Measurements from ENCODE around the gene GFRA1. TPM values are rescaled to one million over a fixed set of nuclear protein-coding genes. Genes with fewer than 3 reads are reported as not detected.

GFRA1 gene
- total RNA-seq, 4 donors from 2014 or later: 19.8 to 61.8 (median 25.2) TPM

- no peaks in the 10 kb centered on the region for H3K27me3 ChIP-seq
- no peaks in the 10 kb centered on the region for H3K4me1 ChIP-seq
- no peak overlapping the region for H3K4me3 ChIP-seq
- no peaks in the 10 kb centered on the region for H3K36me3 ChIP-seq
- TF ChIP-seq EP300 (IDR thresholded peaks at IDR 0.05) (no peak), POLR2AphosphoS5 (IDR thresholded peaks at IDR 0.05) (no peak), POLR2A (IDR thresholded peaks at IDR 0.05) (no peak)
- DNase-seq (ENCODE audit: low spot score in 2 of 2): no peak
- no peaks in the 10 kb centered on the region for H3K9me3 ChIP-seq
- no peak overlapping the region for H3K27ac ChIP-seq
- 90% methylated on average over 4 of the region's 4 CpGs for WGBS
These were observed 243.2 kb downstream of the GFRA1 start for GRCh38 chr10:116029826-116030225.

GRCh38 chr10:116027355-116027754 is 245.7 kb downstream of the GFRA1 start:
- no peaks in the 10 kb centered on the region for H3K27me3 ChIP-seq
- no peak for TF ChIP-seq EP300 (IDR thresholded peaks at IDR 0.05)
- TF ChIP-seq CTCF (IDR thresholded peaks at IDR 0.05): no peak
- TF ChIP-seq POLR2A (IDR thresholded peaks at IDR 0.05): no peak
- TF ChIP-seq POLR2AphosphoS5 (IDR thresholded peaks at IDR 0.05): no peak
- 76% methylated on average over 6 of the region's 6 CpGs for WGBS
- no peaks in the 10 kb centered on the region for H3K4me1 ChIP-seq
- H3K9me3 ChIP-seq: no peaks in the 10 kb centered on the region
- H3K4me3 ChIP-seq: no peak overlapping the region
- DNase-seq (ENCODE audit: low spot score in 2 of 2): no peak
- no peaks in the 10 kb centered on the region for H3K36me3 ChIP-seq
- H3K27ac ChIP-seq: no peak overlapping the region

- no peaks in the 10 kb centered on the region for H3K4me1 ChIP-seq
- TF ChIP-seq EP300 (IDR thresholded peaks at IDR 0.05): no peak
- no peak for TF ChIP-seq POLR2A (IDR thresholded peaks at IDR 0.05)
- TF ChIP-seq CTCF (IDR thresholded peaks at IDR 0.05): no peak
- no peak for TF ChIP-seq POLR2AphosphoS5 (IDR thresholded peaks at IDR 0.05)
- 87% methylated on average over 6 of the region's 6 CpGs for WGBS
- H3K27me3 ChIP-seq: no peaks in the 10 kb centered on the region
- no peak for DNase-seq (ENCODE audit: low spot score in 2 of 2)
- H3K36me3 ChIP-seq: no peaks in the 10 kb centered on the region
- no peak overlapping the region for H3K27ac ChIP-seq
- H3K4me3 ChIP-seq: no peak overlapping the region
- H3K9me3 ChIP-seq: no peaks in the 10 kb centered on the region
These were observed 246.3 kb downstream of the GFRA1 start for GRCh38 chr10:116026725-116027124.

- Histone ChIP-seq H3K9me3 (no peaks in the 10 kb centered on the region), H3K4me1 (no peaks in the 10 kb centered on the region)
- 92% methylated on average over 1 of the region's 1 CpG for WGBS
These were observed 246.7 kb downstream of the GFRA1 start for GRCh38 chr10:116026315-116026714.

GRCh38 chr10:116024271-116024878 is 248.6 kb downstream of the GFRA1 start:
- H3K4me1 ChIP-seq: no peaks in the 10 kb centered on the region
- H3K27me3 ChIP-seq: no peaks in the 10 kb centered on the region
- no peaks in the 10 kb centered on the region for H3K36me3 ChIP-seq
- no peak overlapping the region for H3K4me3 ChIP-seq
- no peak overlapping the region for H3K27ac ChIP-seq
- DNase-seq (ENCODE audit: low spot score in 2 of 2): no peak
- WGBS: 87% methylated on average over 3 of the region's 3 CpGs
- no peaks in the 10 kb centered on the region for H3K9me3 ChIP-seq
- no peak for TF ChIP-seq POLR2AphosphoS5 (IDR thresholded peaks at IDR 0.05)
- TF ChIP-seq CTCF (IDR thresholded peaks at IDR 0.05): no peak

More at GRCh38 chr10:116026315-116026714, 246.7 kb downstream of the GFRA1 start:
- H3K4me3 ChIP-seq: no peak overlapping the region
- TF ChIP-seq POLR2A (IDR thresholded peaks at IDR 0.05) (no peak), EP300 (IDR thresholded peaks at IDR 0.05) (no peak), CTCF (IDR thresholded peaks at IDR 0.05) (no peak), POLR2AphosphoS5 (IDR thresholded peaks at IDR 0.05) (no peak)
- no peaks in the 10 kb centered on the region for H3K27me3 ChIP-seq
- DNase-seq (ENCODE audit: low spot score in 2 of 2): no peak
- H3K27ac ChIP-seq: no peak overlapping the region
- H3K36me3 ChIP-seq: no peaks in the 10 kb centered on the region

GRCh38 chr10:116017405-116017804 is 255.6 kb downstream of the GFRA1 start:
- peaks cover 2% of the 10 kb centered on the region for H3K9me3 ChIP-seq
- H3K36me3 ChIP-seq: no peaks in the 10 kb centered on the region
- no peak overlapping the region for H3K4me3 ChIP-seq
- no peak for DNase-seq (ENCODE audit: low spot score in 2 of 2)
- H3K27ac ChIP-seq: no peak overlapping the region
- H3K27me3 ChIP-seq: no peaks in the 10 kb centered on the region
- TF ChIP-seq EP300 (IDR thresholded peaks at IDR 0.05): no peak
- 62% methylated on average over 2 of the region's 2 CpGs for WGBS
- H3K4me1 ChIP-seq: no peaks in the 10 kb centered on the region
